ENCODE results near the gene SOX6.
A peak's percentile ranks its signal among the peaks of the same experiment; 100 is the strongest.

SOX6 gene

GRCh38 chr11:16204261-16204660, 152.1 kb downstream of the SOX6 start:
- no peak overlapping the region for H3K27ac ChIP-seq
- TF ChIP-seq ZFX (IDR thresholded peaks at IDR 0.05; ENCODE audit: borderline replicate concordance) (no peak), CTCF (IDR thresholded peaks at IDR 0.05) (no peak)

- TF ChIP-seq ZFX (IDR thresholded peaks at IDR 0.05; ENCODE audit: borderline replicate concordance) (no peak), CTCF (IDR thresholded peaks at IDR 0.05) (no peak)
- H3K27ac ChIP-seq = no peak overlapping the region
These were observed 160.7 kb downstream of the SOX6 start for GRCh38 chr11:16195651-16196050.

- H3K27ac ChIP-seq = no peak overlapping the region
- TF ChIP-seq ZFX (IDR thresholded peaks at IDR 0.05; ENCODE audit: borderline replicate concordance) = no peak
- TF ChIP-seq CTCF (IDR thresholded peaks at IDR 0.05) = no peak
These were observed 161.8 kb downstream of the SOX6 start for GRCh38 chr11:16194566-16194965.

GRCh38 chr11:16193897-16194381, 162.4 kb downstream of the SOX6 start:
- H3K27ac ChIP-seq = no peak overlapping the region
- TF ChIP-seq CTCF (IDR thresholded peaks at IDR 0.05) (no peak), ZFX (IDR thresholded peaks at IDR 0.05; ENCODE audit: borderline replicate concordance) (no peak)

GRCh38 chr11:16191868-16192240, 164.5 kb downstream of the SOX6 start:
- H3K27ac ChIP-seq = no peak overlapping the region
- no peak for TF ChIP-seq CTCF (IDR thresholded peaks at IDR 0.05)
- TF ChIP-seq ZFX (IDR thresholded peaks at IDR 0.05; ENCODE audit: borderline replicate concordance) = no peak

- no peak for TF ChIP-seq ZFX (IDR thresholded peaks at IDR 0.05; ENCODE audit: borderline replicate concordance)
- TF ChIP-seq CTCF (IDR thresholded peaks at IDR 0.05) = peak; percentile 35
- H3K27ac ChIP-seq = no peak overlapping the region
These were observed 165.0 kb downstream of the SOX6 start for GRCh38 chr11:16191212-16191867.

- no peak overlapping the region for H3K27ac ChIP-seq
- no peak for TF ChIP-seq CTCF (IDR thresholded peaks at IDR 0.05)
- no peak for TF ChIP-seq ZFX (IDR thresholded peaks at IDR 0.05; ENCODE audit: borderline replicate concordance)
These were observed 169.7 kb downstream of the SOX6 start for GRCh38 chr11:16186680-16187079.

All from 22Rv1 (cell line).